Psoas muscle (tissue), 8 donors: ENCODE data around the gene IBA57. TPM values are rescaled to one million over a fixed set of nuclear protein-coding genes. Genes with fewer than 3 reads are reported as not detected.

Experiments used
- ATAC-seq, 4 donors: fragments of 200-7000 bp; cut with Tn5 transposase; one replicate each; pipeline ENCODE4 v1.9.1; 2020; ENCODE audit warnings: moderate library complexity in 3 of 4, mild to moderate bottlenecking in 2 of 4
- DNase-seq, 2 donors: peaks; one replicate each; pipeline ENCODE4 v3.0.0-alpha.2; 2020
- H3K27ac ChIP-seq: fragments of 200-600 bp; one replicate; pipeline ENCODE4 v1.8.0; 2022
- H3K27me3 ChIP-seq, 3 donors: fragments of 200-600 bp in 1 of 3; one replicate each; pipeline versions ENCODE4 v1.6.1 to v1.8.0; 2013 to 2022; ENCODE audit warnings: low read length in 2 of 3, mild to moderate bottlenecking in 2 of 3, moderate library complexity in 1 of 3; ENCODE audit not compliant: insufficient read depth in 3 of 3
- H3K36me3 ChIP-seq, 2 donors: fragments of 200-600 bp in 1 of 2; one replicate each; pipeline versions ENCODE4 v1.6.1 to v1.8.0; 2013 to 2022; ENCODE audit warnings: low read depth in 1 of 2, mild to moderate bottlenecking in 1 of 2, moderate library complexity in 1 of 2; ENCODE audit not compliant: insufficient read depth in 1 of 2
- H3K4me1 ChIP-seq: fragments of 200-600 bp; one replicate; pipeline ENCODE4 v1.8.0; 2022
- H3K4me3 ChIP-seq: fragments of 200-600 bp; one replicate; pipeline ENCODE4 v1.8.0; 2022; ENCODE audit warnings: mild to moderate bottlenecking
- H3K9me3 ChIP-seq: fragments of 200-600 bp; one replicate; pipeline ENCODE4 v1.8.0; 2022
- WGBS, 3 donors: extraction: QIAGEN DNeasy Blood & Tissue Kit; methylation state at CpG; one replicate each; pipeline versions ENCODE4 v1.1.6 to v1.1.7; 2013; 5-methylcytosine and 5-hydroxymethylcytosine counted together
- intact Hi-C, 2 donors: fragments of 100-400 bp; cut with DNase I; formaldehyde crosslinking; loops; one replicate each; pipeline versions ENCODE4 v1.11.0 to v1.14.2; 2022
- polyA plus RNA-seq, 3 donors: library from polyadenylated mRNA; stranded (reverse); fragments of 200-250 nt; gene quantifications; one replicate each; pipeline ENCODE4 v1.2.3, GENCODE V29; 2013
- total RNA-seq, 4 donors: library from RNA; stranded (reverse); fragmentation: NEBNext Ultra II Directional in 2 of 4; extraction: Animal tissue kit (Norgen Biotek cat#: 25700) in 2 of 4; gene quantifications; one replicate each; pipeline versions ENCODE4 v1.2.1 to v1.2.4, GENCODE V29; 2021 to 2023
- TF ChIP-seq, protein P1 (sequence below): fragments of 200-600 bp; IDR thresholded peaks from one replicate; pipeline ENCODE4 v1.8.0; 2022; ENCODE audit warnings: antibody characterized with exemption
- donor health status: healthy with polysubstance abuse.
- donor health status: DM: no; HTN: no; CAD: no; lungs with moderate emphysema.
- donor health status: Bipolar disorder and iron deficiency.
- donor health status: healthy.
- donor health status: DM: yes; HTN: yes; CAD: no.
- donor health status: DM: no; HTN: no; CAD: no.
- donor health status: DM: no; HTN: no; CAD: no.
- donor health status: DM: yes; HTN: yes; CAD: no.

The IBA57 gene
- total and polyA plus RNA-seq, 7 donors = 7.7 to 26.2 (median 15.1) TPM

DNA sequence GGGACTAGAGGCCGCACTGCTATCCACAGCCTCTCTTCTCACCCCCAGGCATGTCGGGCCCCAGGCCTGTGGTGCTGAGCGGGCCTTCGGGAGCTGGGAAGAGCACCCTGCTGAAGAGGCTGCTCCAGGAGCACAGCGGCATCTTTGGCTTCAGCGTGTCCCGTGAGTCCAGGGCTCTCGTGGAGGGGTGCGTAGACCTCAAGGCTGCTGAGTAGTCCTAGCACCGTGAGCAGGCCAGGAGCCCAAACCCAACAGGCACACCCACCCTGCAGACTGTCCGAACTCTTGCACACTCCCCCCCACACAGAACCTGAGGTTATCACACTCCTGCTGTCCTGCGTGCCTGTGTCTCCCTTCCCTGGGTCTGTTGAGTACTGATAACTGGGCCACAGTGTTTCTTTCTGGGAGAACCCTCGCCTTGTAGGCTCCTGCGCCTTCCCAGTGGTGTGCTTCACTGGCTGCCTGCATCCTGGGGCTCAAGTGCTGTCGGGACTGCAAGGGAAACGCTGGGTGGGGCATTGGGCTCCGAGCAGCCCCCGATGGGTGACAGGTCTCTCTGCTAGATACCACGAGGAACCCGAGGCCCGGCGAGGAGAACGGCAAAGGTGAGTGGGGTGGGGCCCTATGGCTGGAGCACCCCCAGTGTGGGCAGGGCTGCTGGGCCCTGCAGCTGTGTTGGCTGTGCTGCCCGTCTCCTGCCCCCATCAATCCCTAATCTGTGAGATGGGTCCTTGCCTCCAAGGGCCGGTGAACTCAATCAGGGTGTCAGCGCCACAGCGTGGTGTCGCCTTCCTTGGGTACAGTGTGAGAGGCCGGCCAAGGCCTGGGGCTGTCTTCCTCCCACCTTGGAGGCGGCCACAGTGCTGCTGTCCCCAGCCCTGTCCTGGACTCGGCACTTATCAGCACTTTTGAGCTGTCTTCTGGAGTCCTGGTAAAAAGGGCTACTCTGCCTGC, 19.9 kb upstream of the IBA57 start:
- Histone ChIP-seq H3K9me3 (no peaks in the 10 kb centered on the region), H3K4me3 (no peak overlapping the region), H3K27ac (no peak overlapping the region), H3K36me3 (peaks cover 7 to 41% of the 10 kb centered on the region in 2 donors), H3K4me1 (peaks cover 30% of the 10 kb centered on the region), H3K27me3 (no peaks in the 10 kb centered on the region)
- 88 to 92% (median 92%) methylated on average over 31 of the region's 31 CpGs for WGBS, 3 donors
- intact Hi-C loops = no loop called here
- DNase-seq (no peak), ATAC-seq (no peak)
- TF ChIP-seq, protein P1, sequence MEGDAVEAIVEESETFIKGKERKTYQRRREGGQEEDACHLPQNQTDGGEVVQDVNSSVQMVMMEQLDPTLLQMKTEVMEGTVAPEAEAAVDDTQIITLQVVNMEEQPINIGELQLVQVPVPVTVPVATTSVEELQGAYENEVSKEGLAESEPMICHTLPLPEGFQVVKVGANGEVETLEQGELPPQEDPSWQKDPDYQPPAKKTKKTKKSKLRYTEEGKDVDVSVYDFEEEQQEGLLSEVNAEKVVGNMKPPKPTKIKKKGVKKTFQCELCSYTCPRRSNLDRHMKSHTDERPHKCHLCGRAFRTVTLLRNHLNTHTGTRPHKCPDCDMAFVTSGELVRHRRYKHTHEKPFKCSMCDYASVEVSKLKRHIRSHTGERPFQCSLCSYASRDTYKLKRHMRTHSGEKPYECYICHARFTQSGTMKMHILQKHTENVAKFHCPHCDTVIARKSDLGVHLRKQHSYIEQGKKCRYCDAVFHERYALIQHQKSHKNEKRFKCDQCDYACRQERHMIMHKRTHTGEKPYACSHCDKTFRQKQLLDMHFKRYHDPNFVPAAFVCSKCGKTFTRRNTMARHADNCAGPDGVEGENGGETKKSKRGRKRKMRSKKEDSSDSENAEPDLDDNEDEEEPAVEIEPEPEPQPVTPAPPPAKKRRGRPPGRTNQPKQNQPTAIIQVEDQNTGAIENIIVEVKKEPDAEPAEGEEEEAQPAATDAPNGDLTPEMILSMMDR = no peak

DNA sequence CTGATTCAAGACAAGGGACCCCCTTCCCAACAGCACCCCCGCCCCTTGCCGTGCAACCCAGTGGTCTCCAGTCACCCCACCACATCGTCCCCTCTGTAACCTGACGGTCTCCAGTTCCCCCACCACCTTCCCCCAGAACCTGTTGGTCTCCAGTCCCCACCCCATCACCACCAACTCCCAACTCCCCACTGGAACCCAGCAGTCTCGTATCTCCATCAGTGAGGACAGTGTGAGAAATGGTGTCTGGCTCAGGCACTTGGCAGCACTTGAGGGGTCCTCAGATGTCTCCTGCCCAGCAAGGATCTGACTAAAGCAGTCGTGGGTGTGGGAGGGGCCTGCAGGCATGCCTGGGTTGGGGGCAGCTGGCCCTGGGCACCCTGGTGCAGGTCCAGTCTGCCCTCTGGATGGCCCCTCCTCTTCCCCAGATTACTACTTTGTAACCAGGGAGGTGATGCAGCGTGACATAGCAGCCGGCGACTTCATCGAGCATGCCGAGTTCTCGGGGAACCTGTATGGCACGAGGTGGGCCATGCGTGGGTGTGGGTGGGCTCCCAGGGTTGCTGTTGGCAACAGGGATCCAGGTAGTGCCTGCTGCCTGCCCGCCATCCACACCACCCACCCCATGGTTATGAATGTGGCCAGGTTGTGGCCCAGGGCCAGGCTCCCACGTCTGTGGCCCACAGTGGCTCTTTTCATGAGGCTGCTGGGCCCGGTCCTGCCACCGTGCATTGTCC, 19.0 kb upstream of the IBA57 start:
- H3K9me3 ChIP-seq = no peaks in the 10 kb centered on the region
- ATAC-seq = no peak
- DNase-seq = no peak
- no peak overlapping the region for H3K27ac ChIP-seq
- TF ChIP-seq, protein P1 = no peak
- H3K27me3 ChIP-seq = no peaks in the 10 kb centered on the region
- H3K4me3 ChIP-seq = no peak overlapping the region
- 82 to 91% (median 90%) methylated on average over 18 of the region's 18 CpGs for WGBS, 3 donors
- H3K36me3 ChIP-seq = peaks cover 7 to 41% of the 10 kb centered on the region in 2 donors
- H3K4me1 ChIP-seq = peaks cover 21% of the 10 kb centered on the region
- intact Hi-C loops = no loop called here

DNA sequence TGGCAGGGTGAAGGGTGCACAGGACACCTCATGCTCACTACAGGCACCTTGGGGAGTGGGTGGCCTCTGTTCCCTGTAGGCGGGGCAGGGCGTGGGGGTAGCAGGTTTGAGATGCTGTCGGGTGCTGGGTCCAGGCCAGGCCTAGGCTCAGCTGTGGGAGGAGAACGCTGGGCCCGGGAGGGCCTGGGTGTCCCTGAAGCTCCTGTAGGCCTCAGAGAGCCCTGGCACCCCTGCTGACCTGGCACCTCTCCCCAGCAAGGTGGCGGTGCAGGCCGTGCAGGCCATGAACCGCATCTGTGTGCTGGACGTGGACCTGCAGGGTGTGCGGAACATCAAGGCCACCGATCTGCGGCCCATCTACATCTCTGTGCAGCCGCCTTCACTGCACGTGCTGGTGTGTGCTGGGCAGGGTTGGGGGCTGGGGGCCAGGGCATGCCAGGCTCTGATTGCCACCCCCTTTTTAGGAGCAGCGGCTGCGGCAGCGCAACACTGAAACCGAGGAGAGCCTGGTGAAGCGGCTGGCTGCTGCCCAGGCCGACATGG, 18.4 kb upstream of the IBA57 start:
- DNase-seq = peak in 1 of 2 donors; percentile 44
- Histone ChIP-seq H3K27ac (no peak overlapping the region), H3K4me3 (no peak overlapping the region), H3K36me3 (peaks cover 7 to 41% of the 10 kb centered on the region in 2 donors), H3K9me3 (no peaks in the 10 kb centered on the region), H3K4me1 (peaks cover 15% of the 10 kb centered on the region), H3K27me3 (no peaks in the 10 kb centered on the region)
- intact Hi-C loops = no loop called here
- 88 to 94% (median 91%) methylated on average over 20 of the region's 20 CpGs for WGBS, 3 donors
- TF ChIP-seq, protein P1 = no peak
- ATAC-seq = no peak

DNA sequence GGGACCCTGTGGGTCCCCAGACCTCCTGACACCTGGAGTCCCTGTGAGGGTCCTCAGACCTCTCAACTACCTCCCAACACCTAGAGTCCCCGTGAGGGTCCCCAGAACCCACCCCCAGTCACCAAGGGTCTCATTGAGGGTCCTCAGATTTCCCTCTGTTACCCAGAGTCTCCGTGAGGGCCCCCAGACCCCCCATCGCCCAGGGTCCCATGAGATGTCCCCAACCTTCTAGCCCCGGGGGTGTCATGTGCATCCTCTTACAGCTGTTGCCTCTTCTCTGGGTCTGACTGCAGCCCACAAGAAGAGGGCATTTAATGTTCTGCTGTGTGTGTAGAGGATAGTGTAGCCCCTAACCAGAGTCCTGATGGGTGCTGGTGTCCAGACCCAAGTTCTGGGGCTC, 17.8 kb upstream of the IBA57 start:
- DNase-seq (no peak), ATAC-seq (no peak)
- intact Hi-C loops = no loop called here
- Histone ChIP-seq H3K27me3 (no peaks in the 10 kb centered on the region), H3K4me3 (no peak overlapping the region), H3K9me3 (no peaks in the 10 kb centered on the region), H3K4me1 (peaks cover 10% of the 10 kb centered on the region), H3K27ac (no peak overlapping the region), H3K36me3 (peaks cover 7 to 41% of the 10 kb centered on the region in 2 donors)
- TF ChIP-seq, protein P1 = no peak
- 89 to 94% (median 90%) methylated on average over 4 of the region's 4 CpGs for WGBS, 3 donors
